ENCODE data around the gene ICE1.

- no peak for TF ChIP-seq RERE (CRISPR knock-in tag; IDR thresholded peaks at IDR 0.05; ENCODE audit: borderline replicate concordance)
- TF ChIP-seq CTCF (IDR thresholded peaks at IDR 0.05 in 2 of 3, conservative IDR thresholded peaks at IDR 0.05 in 1 of 3; ENCODE audit: insufficient read depth in 2 of 3, low read depth in 1 of 3, low read length in 3 of 3), result no peak
- TF ChIP-seq BHLHE40 (IDR thresholded peaks at IDR 0.05; ENCODE audit: low read length), result no peak
Measured at GRCh38 chr5:5499442-5499841, 77.0 kb downstream of the ICE1 start.

Data from K562 (cell line).